Neuronal stem cell (in vitro differentiated cells): ENCODE results near the gene PTPN11.

Experiments
- DNase-seq: peaks from one replicate; pipeline ENCODE4 v3.0.0-alpha.2; 2013; ENCODE audit warnings: low spot score
- H2AFZ ChIP-seq: one replicate; pipeline ENCODE4 v1.6.1; 2013; ENCODE audit warnings: mild to moderate bottlenecking, low read length, inconsistent platforms
- H2AK5ac ChIP-seq: 2 replicates; pipeline ENCODE4 v1.6.1; 2013; ENCODE audit warnings: low read depth, mild to moderate bottlenecking, inconsistent platforms, low read length, moderate library complexity, mixed read lengths
- H2BK120ac ChIP-seq: 2 replicates; pipeline ENCODE4 v1.6.1; 2013; ENCODE audit warnings: low read depth, mild to moderate bottlenecking, inconsistent platforms, low read length, moderate library complexity, mixed read lengths
- H2BK12ac ChIP-seq: one replicate; pipeline ENCODE4 v1.6.1; 2013; ENCODE audit warnings: low read length, inconsistent platforms
- H2BK15ac ChIP-seq: 2 replicates; pipeline ENCODE4 v1.6.1; 2013; ENCODE audit warnings: mild to moderate bottlenecking, low read length, inconsistent platforms, mixed read lengths
- H2BK5ac ChIP-seq: one replicate; pipeline ENCODE4 v1.6.1; 2013; ENCODE audit warnings: inconsistent platforms, mild to moderate bottlenecking, low read length, moderate library complexity
- H3K14ac ChIP-seq: one replicate; pipeline ENCODE4 v1.6.1; 2013; ENCODE audit warnings: low read length, inconsistent platforms
- H3K18ac ChIP-seq: 2 replicates; pipeline ENCODE4 v1.6.1; 2013; ENCODE audit warnings: low read length, inconsistent platforms
- H3K23ac ChIP-seq: 2 replicates; pipeline ENCODE4 v1.6.1; 2013; ENCODE audit warnings: low read depth, mild to moderate bottlenecking, mixed read lengths, low read length, inconsistent platforms; ENCODE audit not compliant: poor library complexity
- H3K27ac ChIP-seq: replicated peaks from 3 replicates; pipeline ENCODE4 v1.5.1; 2013; ENCODE audit warnings: low read length, inconsistent platforms
- H3K27me3 ChIP-seq, 3 experiments: 2 replicates each; pipeline ENCODE4 v1.6.1; 2013; ENCODE audit warnings: low read length in 3 of 3, mild to moderate bottlenecking in 2 of 3, inconsistent platforms in 1 of 3, low read depth in 1 of 3, mixed read lengths in 1 of 3, moderate library complexity in 1 of 3; ENCODE audit not compliant: control insufficient read depth in 3 of 3, insufficient read depth in 3 of 3
- H3K36me3 ChIP-seq, 2 donors: replicated peaks in 1 of 2; 2 replicates each; pipeline ENCODE4 v1.6.1; 2013; ENCODE audit warnings: low read length in 2 of 2; ENCODE audit not compliant: control insufficient read depth in 2 of 2, insufficient read depth in 2 of 2
- H3K4ac ChIP-seq: 2 replicates; pipeline ENCODE4 v1.6.1; 2013; ENCODE audit warnings: inconsistent platforms, mild to moderate bottlenecking, low read length, moderate library complexity
- H3K4me1 ChIP-seq, 2 donors: 1 replicate in 1 of 2; 2 replicates in 1 of 2; pipeline ENCODE4 v1.6.1; 2013; ENCODE audit warnings: low read length in 2 of 2, low read depth in 1 of 2; ENCODE audit not compliant: control insufficient read depth in 2 of 2, insufficient read depth in 1 of 2
- H3K4me2 ChIP-seq: one replicate; pipeline ENCODE4 v1.6.1; 2013; ENCODE audit warnings: mild to moderate bottlenecking, low read length, inconsistent platforms; ENCODE audit not compliant: insufficient read depth, poor library complexity, severe bottlenecking
- H3K4me3 ChIP-seq, 2 donors: 2 replicates each; pipeline ENCODE4 v1.5.1; 2013; ENCODE audit warnings: low read length in 2 of 2, mild to moderate bottlenecking in 2 of 2, inconsistent platforms in 1 of 2, moderate library complexity in 1 of 2
- H3K79me1 ChIP-seq: one replicate; pipeline ENCODE4 v1.6.1; 2013; ENCODE audit warnings: low read depth, mild to moderate bottlenecking, inconsistent platforms, low read length, moderate library complexity
- H3K9ac ChIP-seq: one replicate; pipeline ENCODE4 v1.6.1; 2013; ENCODE audit warnings: mild to moderate bottlenecking, low read depth, low read length, inconsistent platforms; ENCODE audit not compliant: poor library complexity
- H3K9me3 ChIP-seq, 2 donors: replicated peaks in 1 of 2; 2 replicates each; pipeline versions ENCODE3 to v1.6.1; 2013; ENCODE audit warnings: low read length in 2 of 2, mild to moderate bottlenecking in 2 of 2, inconsistent platforms in 1 of 2, low read depth in 1 of 2, mixed read lengths in 1 of 2, moderate library complexity in 1 of 2; ENCODE audit not compliant: control insufficient read depth in 2 of 2, insufficient read depth in 1 of 2
- H4K8ac ChIP-seq: one replicate; pipeline ENCODE4 v1.6.1; 2013; ENCODE audit warnings: low read depth, mild to moderate bottlenecking, inconsistent platforms, low read length, moderate library complexity
- H4K91ac ChIP-seq: one replicate; pipeline ENCODE4 v1.6.1; 2013; ENCODE audit warnings: low read length, low read depth, mild to moderate bottlenecking, inconsistent platforms; ENCODE audit not compliant: poor library complexity
- WGBS, 2 donors: extraction: QIAGEN DNeasy Blood & Tissue Kit; methylation state at CpG; one replicate each; pipeline ENCODE4 v1.1.7; 2013; ENCODE audit warnings: missing lambda C conversion rate in 2 of 2, mixed read lengths in 1 of 2; ENCODE audit not compliant: insufficient read length in 2 of 2, insufficient replicate concordance in 1 of 2; ENCODE audit errors: extremely low coverage in 2 of 2; 5-methylcytosine and 5-hydroxymethylcytosine counted together

PTPN11 gene

DNA sequence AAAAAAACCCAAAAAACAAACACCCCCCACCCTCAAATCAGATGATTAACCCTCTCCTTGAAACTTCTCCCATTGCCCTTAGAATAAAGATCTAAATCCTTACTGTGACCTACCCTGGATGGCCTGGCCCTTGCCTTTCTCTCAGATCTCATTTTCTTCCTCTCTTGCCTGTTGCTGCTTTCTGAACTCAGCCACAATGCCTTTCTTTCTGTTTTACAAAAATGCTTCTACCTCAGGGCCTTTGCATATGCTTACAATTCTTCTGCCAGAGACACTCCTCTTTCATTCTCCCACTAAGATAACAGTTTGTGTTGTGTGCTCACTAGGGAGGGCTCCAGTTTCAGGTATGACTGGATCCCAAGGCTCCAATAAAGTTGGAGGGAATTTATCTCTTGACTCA lies 108.3 kb downstream of the PTPN11 start:
- Histone ChIP-seq H3K4me2 (no peak overlapping the region), H4K8ac (no peak overlapping the region), H3K4me1 (no peaks in the 10 kb centered on the region), H2BK5ac (no peak overlapping the region), H2BK12ac (no peak overlapping the region), H2AFZ (no peak overlapping the region), H3K23ac (no peak overlapping the region), H3K27me3 (no peaks in the 10 kb centered on the region), H3K4ac (no peak overlapping the region), H3K79me1 (no peaks in the 10 kb centered on the region), H3K9me3 (no peaks in the 10 kb centered on the region), H3K27ac (no peak overlapping the region), H2BK15ac (no peak overlapping the region), H3K14ac (no peak overlapping the region), H3K4me3 (no peak overlapping the region), H2BK120ac (no peak overlapping the region), H2AK5ac (no peak overlapping the region), H4K91ac (no peak overlapping the region), H3K9ac (no peak overlapping the region), H3K36me3 (no peaks in the 10 kb centered on the region), H3K18ac (no peak overlapping the region)
- no peak for DNase-seq

DNA sequence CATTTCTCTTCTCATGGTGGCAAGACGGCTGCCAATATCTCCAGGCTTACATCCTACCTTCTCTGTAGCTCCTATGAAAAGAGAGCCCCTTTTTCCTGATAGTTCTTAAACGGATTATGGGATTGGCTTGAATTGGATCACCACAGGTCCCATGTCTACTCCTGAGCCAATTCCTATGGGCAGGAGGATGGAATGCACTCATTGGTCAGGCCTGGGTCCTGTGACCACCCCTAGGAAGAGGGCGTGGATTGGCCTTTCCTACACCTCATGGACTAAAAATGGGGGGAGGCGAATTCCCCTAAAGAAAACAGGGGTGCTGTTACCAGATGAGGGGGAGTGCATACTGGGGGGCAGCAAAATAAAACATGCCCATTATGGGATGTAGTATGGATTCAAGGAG lies 108.8 kb downstream of the PTPN11 start:
- Histone ChIP-seq H2BK5ac (no peak overlapping the region), H2BK15ac (no peak overlapping the region), H3K36me3 (no peaks in the 10 kb centered on the region), H3K79me1 (no peaks in the 10 kb centered on the region), H3K4me1 (no peaks in the 10 kb centered on the region), H3K4ac (no peak overlapping the region), H3K27me3 (no peaks in the 10 kb centered on the region), H3K4me2 (no peak overlapping the region), H3K14ac (no peak overlapping the region), H3K4me3 (no peak overlapping the region), H2AFZ (no peak overlapping the region), H2AK5ac (no peak overlapping the region), H3K9ac (no peak overlapping the region), H3K27ac (no peak overlapping the region), H4K8ac (no peak overlapping the region), H3K23ac (no peak overlapping the region), H2BK12ac (no peak overlapping the region), H3K18ac (no peak overlapping the region), H3K9me3 (no peaks in the 10 kb centered on the region), H2BK120ac (no peak overlapping the region), H4K91ac (no peak overlapping the region)
- WGBS, 2 donors = no CpG with 5 or more reads among the region's 4 CpGs
- DNase-seq = no peak

DNA sequence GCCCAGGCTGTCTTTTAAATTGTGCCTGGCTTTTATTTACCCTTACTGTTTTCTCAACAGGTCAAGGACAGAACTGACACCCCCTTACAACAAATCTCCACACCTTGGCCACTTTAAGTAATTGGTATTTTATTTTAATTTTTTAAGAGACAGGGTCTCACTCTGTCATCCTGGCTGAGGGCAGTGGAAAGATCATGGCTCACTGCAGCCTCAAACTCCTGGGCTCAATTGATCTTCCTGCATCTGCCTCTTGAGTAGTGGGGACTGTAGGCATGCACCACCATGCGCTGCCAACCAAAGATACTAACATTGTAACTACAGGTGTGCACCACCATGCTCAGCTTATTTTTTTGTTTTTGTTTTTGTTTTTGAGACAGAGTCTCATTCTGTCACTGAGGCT lies 109.8 kb downstream of the PTPN11 start:
- no peaks in the 10 kb centered on the region for H3K27me3 ChIP-seq
- no peak overlapping the region for H3K4me3 ChIP-seq
- no peak overlapping the region for H4K91ac ChIP-seq
- no peak overlapping the region for H2AFZ ChIP-seq
- no peak overlapping the region for H3K9ac ChIP-seq
- no CpG with 5 or more reads among the region's 1 CpG for WGBS, 2 donors
- no peaks in the 10 kb centered on the region for H3K36me3 ChIP-seq
- no peak overlapping the region for H3K18ac ChIP-seq
- H3K4ac ChIP-seq = no peak overlapping the region
- no peaks in the 10 kb centered on the region for H3K9me3 ChIP-seq
- H3K14ac ChIP-seq = no peak overlapping the region
- H3K4me1 ChIP-seq = no peaks in the 10 kb centered on the region
- no peak overlapping the region for H4K8ac ChIP-seq
- DNase-seq = no peak
- no peak overlapping the region for H3K23ac ChIP-seq
- no peak overlapping the region for H3K27ac ChIP-seq
- no peak overlapping the region for H3K4me2 ChIP-seq
- H2BK5ac ChIP-seq = no peak overlapping the region
- no peak overlapping the region for H2BK120ac ChIP-seq
- no peaks in the 10 kb centered on the region for H3K79me1 ChIP-seq
- no peak overlapping the region for H2AK5ac ChIP-seq
- no peak overlapping the region for H2BK12ac ChIP-seq
- no peak overlapping the region for H2BK15ac ChIP-seq

DNA sequence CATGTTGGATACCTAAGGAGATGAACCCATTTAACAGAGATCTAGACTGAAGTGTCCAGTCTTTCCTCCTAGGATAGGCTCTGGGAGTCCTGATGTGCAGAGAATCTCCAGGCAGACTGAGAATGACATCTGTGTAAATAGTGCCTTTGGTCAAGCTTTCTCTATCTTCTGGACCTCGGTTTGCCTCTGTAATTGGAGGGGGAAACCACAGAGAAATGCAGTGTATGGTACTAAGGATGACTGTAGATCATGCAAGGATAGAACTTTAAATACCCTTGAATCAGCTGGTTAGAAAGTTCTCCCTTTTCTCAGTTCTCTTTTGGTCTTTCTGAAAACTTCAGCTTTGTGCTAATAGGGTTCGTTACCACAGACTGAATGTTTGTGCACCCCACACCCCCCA lies 112.2 kb downstream of the PTPN11 start:
- Histone ChIP-seq H2AK5ac (no peak overlapping the region), H3K4me3 (no peak overlapping the region), H3K23ac (no peak overlapping the region), H3K9ac (no peak overlapping the region), H4K91ac (no peak overlapping the region), H3K18ac (no peak overlapping the region), H3K79me1 (no peaks in the 10 kb centered on the region), H2AFZ (no peak overlapping the region), H2BK5ac (no peak overlapping the region), H2BK15ac (no peak overlapping the region), H3K4me2 (no peak overlapping the region), H2BK12ac (no peak overlapping the region), H3K4me1 (no peaks in the 10 kb centered on the region), H3K36me3 (no peaks in the 10 kb centered on the region), H3K9me3 (no peaks in the 10 kb centered on the region), H3K27ac (no peak overlapping the region), H3K27me3 (no peaks in the 10 kb centered on the region), H3K4ac (no peak overlapping the region), H3K14ac (no peak overlapping the region), H2BK120ac (no peak overlapping the region), H4K8ac (no peak overlapping the region)
- no CpG with 5 or more reads among the region's 2 CpGs for WGBS, 2 donors
- no peak for DNase-seq
